Right lobe of liver (tissue), 4 donors: ENCODE measurements around the gene GAS2L1.

Experiments
- CTCF ChIP-seq, 4 donors: fragments of 200-600 bp in 3 of 4; fragments of 450-650 bp in 1 of 4; IDR thresholded peaks; one replicate each; pipeline versions ENCODE4 v1.5.1 to v1.8.0; 2016 to 2022; ENCODE audit warnings: antibody characterized with exemption in 4 of 4, mild to moderate bottlenecking in 2 of 4
- POLR2A ChIP-seq: fragments of 450-650 bp; IDR thresholded peaks from one replicate; pipeline ENCODE4 v1.6.1; 2017; ENCODE audit warnings: antibody characterized with exemption, mild to moderate bottlenecking
- donor health status: DM: no; HTN: no; CAD: no.
- donor health status: DM: no; HTN: no; CAD: no.
- donor health status: DM: no; HTN: yes; CAD: no.

GRCh38 chr22:29359469-29359868 is 53.0 kb downstream of the GAS2L1 start:
- TF ChIP-seq CTCF (IDR thresholded peaks at IDR 0.05) (peak; percentile 59 to 87 (median 71)), POLR2A (no peak)
